LNCaP clone FGC (cell line): ENCODE results near the gene SLC25A36.
"Not testable (repeated sequence)": the region's sequence is repeated elsewhere in the genome, so short reads cannot be mapped to it uniquely, and the experiment has no call there.

ENCODE experiments used
- DNase-seq: peaks from one replicate; pipeline ENCODE4 v3.0.0-alpha.2; 2011; ENCODE audit warnings: low read depth
- H3K4me3 ChIP-seq: 2 replicates; pipeline ENCODE4 v1.5.1; 2011; ENCODE audit warnings: mild to moderate bottlenecking, low read depth, low read length, control low read depth
- CTCF ChIP-seq: IDR thresholded peaks from 2 replicates; pipeline ENCODE4 v1.5.1; 2012; ENCODE audit warnings: mild to moderate bottlenecking; ENCODE audit not compliant: control insufficient read depth, insufficient read depth; ENCODE audit errors: extremely low read depth

SLC25A36 gene

GRCh38 chr3:140929446-140929845 lies 12.2 kb upstream of the SLC25A36 start:
- no peak for DNase-seq
- no peak overlapping the region for H3K4me3 ChIP-seq
- no peak for TF ChIP-seq CTCF

- no peak overlapping the region for H3K4me3 ChIP-seq
- no peak for TF ChIP-seq CTCF
Observed at GRCh38 chr3:140931016-140931454, 10.6 kb upstream of the SLC25A36 start.

GRCh38 chr3:140931801-140932200 lies 9.8 kb upstream of the SLC25A36 start:
- no peak for DNase-seq
- TF ChIP-seq CTCF: no peak
- no peak overlapping the region for H3K4me3 ChIP-seq

More at GRCh38 chr3:140931016-140931454, 10.6 kb upstream of the SLC25A36 start:
- DNase-seq: no peak

- DNase-seq: no peak
- H3K4me3 ChIP-seq: no peak overlapping the region
- no peak for TF ChIP-seq CTCF
Observed at GRCh38 chr3:140933109-140933508, 8.5 kb upstream of the SLC25A36 start.

GRCh38 chr3:140933552-140933951 lies 8.1 kb upstream of the SLC25A36 start:
- no peak for TF ChIP-seq CTCF
- H3K4me3 ChIP-seq: no peak overlapping the region
- no peak for DNase-seq

- DNase-seq, H3K4me3 ChIP-seq: not testable (repeated sequence)
Observed at GRCh38 chr3:140939305-140939704, 2.3 kb upstream of the SLC25A36 start.

GRCh38 chr3:140941090-140941433 lies 574 bp upstream of the SLC25A36 start:
- peak overlapping the region; percentile 90 for H3K4me3 ChIP-seq
- TF ChIP-seq CTCF: no peak
- DNase-seq: no peak
